Measurements from ENCODE around the gene RELN.
"Not testable (repeated sequence)": the region's sequence is repeated elsewhere in the genome, so short reads cannot be mapped to it uniquely, and the experiment has no call there.

RELN gene

DNA sequence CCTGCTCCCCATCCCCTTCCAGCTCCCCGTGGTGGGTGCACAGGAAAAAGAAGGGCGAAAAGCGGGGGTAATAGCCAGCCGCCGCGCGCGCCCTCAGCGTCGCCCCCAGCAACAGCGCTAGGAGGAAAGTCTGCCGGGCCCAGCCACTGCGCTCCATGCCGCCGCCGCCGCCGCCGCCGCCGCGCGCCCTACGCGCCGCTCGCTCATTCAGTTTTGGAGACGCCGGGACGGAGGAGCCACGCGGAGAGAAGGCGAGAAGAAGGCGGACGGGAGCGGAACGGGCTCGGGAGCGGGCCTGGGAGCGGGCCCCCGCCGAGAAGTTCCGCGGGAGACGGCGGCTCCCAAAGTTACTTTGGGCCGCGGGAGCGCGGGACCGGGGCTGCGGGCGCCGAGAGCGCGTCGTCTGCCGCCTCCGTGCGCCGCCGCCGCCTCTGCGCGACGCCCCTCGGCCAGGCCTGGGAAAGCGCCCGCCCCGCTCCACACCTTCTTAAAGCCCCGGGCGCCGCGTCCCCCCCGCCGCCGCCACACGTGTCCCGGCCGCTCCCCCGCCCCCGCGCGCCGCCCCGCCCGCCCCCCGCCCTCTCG lies at the start of gene RELN:
Gene RELN (minus strand): TSS at position 459 of the 585 bp plus-strand sequence. CDS start 302 bp downstream, at position 157.
- no peak for DNase-seq

DNA sequence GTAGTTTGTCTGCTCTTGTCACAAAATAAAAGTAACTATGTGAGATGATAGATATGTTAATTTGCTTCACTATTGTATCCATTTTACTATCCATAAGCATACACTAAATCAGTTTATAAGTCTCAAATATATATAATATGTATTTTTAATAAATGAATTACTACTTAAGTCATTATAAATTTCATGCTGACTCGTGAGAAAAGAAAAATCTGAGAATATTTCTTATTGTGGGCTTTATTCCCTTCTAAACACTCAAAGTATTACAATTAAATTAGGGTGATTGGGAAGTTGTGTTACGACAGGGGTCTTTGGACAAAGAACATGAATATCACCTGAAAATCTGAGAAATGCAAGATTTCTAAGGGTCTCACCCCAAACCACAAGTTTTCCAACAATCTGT lies 48.7 kb upstream of the RELN start:
- no peak for DNase-seq

DNA sequence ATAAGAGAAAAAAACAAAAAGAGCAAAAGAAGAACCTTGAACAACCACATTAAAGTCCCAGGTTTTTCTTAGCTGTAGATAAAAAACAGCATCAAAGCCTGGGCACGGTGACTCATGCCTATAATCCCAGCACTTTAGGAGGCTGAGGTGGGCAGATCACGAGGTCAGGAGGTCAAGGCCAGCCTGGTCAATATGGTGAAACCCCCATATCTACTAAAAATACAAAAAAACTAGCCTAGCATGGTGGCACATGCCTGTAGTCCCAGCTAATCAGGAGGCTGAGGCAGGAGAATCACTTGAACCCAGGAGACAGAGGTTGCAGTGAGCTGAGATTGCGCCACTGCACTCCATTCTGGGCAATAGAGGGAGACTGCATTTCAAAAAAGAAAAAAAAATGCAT lies 47.4 kb upstream of the RELN start:
- not testable (repeated sequence) for DNase-seq

DNA sequence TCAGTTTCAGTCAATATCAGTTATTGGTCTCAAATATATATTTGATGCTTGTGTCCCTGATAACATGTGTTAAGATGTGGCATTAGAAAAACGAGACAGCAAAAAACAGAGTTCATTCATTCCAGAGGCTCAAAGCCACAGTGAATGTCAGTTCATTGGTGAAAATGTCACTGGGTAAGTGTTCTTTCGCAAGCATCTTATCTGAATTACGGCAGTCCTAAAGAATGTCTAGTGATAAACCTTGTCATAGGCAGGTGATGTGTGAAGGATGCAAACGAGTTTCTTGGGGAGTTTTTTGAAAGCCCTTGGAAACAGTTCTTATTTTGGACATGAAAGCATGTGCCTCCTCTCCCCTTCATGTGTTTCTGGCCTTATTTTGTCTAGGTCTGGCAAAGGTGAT lies 45.9 kb upstream of the RELN start:
- no peak for DNase-seq

DNA sequence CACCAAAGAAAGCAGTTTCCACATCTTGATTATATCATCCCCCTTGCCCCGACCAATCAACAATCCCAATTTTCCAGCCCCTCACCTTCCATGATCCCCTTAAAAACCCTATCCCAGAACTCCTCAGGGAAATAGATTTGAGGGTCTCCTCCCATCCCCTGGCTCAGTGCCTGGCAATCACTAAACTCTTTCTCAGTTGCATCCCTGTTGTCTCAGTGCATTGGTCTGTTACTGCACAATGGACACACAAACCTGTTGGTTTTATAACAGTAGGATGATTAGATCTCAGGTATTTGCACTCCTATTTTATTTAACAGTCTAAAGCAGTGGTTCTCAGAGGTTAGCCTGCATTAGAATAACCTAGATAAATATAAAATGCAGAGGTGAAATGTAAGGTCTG lies 45.2 kb upstream of the RELN start:
- DNase-seq: no peak

DNA sequence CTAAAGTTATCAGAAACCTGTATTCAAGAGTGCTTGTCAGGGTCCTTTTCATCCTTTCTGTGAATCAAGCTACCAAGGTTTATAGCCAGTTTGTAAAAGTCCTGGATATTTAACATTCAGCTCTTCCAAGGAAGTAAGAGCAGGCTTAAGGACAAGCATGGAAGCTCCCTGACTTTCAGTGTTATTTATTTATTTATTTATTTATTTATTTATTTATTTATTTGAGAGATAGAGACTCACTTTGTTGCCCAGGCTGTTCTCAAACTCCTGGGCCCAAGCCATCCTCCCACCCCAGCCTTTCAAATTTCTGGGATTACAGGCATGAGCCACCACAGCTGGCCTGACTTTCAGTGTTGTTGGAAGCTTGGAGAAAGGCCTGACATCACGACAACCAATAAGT lies 44.4 kb upstream of the RELN start:
- no peak for DNase-seq

DNA sequence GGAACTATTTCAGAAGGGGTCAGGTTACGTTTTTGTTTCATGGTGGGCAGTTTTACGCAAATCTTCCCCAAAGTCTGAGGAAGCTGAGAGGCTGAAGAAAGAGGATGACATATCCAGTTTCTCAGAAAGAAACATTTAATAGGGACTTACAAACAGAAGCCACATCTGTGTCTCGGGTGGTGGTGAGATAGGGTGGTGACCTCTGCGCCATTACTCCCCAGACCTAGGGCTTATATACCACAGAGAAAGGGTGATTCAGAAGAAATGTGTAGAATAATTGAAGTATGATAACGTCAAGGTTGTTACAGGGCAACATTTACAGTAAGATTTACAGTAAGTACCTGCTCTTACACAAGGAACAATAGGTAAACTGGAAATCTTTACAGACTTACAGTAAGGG lies 43.0 kb upstream of the RELN start:
- no peak for DNase-seq

DNA sequence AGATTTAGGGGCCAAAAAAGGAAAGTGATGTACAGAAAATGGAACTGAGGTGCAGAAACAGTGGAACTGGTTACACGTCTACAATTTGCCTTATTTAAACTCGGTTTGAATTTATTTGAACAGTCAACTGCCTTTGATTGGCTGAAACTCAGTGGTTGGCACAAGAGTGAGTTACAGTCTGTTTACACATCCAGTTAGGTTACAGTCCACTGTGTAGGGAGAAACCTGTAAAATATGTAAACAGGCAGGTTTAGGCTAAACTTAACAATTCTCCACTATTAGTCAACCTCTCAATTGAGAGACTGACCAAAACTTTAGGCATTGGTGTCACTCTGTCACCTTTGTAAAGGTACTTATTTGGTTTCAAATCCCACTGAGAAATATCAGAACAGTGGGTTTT lies 40.3 kb upstream of the RELN start:
- no peak for DNase-seq

DNA sequence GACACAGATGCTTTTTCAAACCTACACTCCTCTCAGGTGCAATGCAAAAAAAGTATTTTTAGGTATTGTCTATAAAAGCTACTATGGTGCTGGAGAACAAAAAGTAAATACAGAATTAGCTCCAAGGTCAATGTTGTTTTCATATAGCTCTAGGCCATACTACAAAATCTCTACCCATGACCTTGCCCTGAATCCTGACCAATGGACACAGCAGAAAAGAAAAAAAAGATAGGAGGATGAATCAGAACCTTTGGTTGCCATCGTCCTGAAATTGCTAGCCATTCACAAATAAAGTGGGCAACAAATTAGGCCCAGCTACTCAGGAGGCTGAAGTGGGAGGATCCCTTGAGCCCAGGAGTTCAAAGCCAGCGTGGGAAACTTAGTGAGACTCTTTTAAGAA lies 35.2 kb upstream of the RELN start:
- DNase-seq: no peak

DNA sequence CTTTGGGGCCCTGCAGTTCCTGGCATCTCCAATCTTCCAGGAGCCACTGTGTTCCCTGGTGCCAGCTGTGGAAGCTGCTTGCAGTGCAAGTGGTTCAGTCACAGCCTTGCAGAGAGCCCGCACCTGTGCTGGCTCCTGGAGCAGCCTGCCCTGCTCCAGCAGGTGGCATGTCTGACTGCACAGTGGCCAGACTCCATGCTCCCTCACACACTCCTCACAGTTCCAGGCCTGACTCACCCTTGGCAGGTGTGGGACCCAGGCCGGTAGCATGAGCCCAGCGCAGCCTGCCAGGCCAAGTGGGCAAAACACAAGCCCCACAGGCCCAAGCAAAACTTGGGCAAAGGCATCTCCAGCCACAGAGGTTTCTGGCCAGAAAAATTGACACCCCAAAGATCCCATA lies 33.6 kb upstream of the RELN start:
- DNase-seq: no peak

DNA sequence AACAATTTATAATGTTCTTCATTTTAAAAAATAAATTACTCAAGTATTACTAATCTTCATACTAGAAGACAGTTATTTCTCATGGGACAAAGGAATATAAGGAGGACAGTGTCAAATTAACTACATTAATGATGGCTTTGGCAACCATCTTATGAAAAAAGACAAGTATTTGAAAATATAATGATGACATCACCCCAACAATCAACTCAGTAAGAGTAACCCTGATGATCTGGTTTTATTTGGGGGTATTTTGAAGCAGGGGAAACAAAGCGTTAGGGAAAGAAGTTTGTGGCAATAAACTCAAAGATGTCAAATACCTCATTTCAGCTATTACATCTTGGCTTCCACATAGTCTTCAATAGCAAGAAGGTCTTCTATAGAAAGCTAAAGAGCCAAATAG lies 29.0 kb upstream of the RELN start:
- DNase-seq: no peak

DNA sequence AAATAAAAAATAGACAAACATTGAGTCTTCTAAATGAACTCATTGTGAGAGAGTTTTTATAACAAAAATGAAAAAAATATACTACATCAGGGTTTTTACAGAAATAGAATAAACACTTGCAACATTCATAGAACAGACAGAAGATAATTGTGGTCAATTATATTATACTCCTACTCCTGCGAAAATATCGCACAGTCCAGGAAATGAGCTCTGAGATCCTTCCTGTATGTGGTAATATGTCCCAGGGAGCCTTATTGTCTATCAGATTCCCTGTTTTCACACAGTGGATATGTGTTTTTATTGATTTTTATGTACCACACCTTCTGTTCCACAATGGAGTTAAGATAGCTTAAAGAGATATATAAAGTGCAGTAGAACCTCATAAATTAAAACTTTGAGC lies 27.5 kb upstream of the RELN start:
- no peak for DNase-seq

DNA sequence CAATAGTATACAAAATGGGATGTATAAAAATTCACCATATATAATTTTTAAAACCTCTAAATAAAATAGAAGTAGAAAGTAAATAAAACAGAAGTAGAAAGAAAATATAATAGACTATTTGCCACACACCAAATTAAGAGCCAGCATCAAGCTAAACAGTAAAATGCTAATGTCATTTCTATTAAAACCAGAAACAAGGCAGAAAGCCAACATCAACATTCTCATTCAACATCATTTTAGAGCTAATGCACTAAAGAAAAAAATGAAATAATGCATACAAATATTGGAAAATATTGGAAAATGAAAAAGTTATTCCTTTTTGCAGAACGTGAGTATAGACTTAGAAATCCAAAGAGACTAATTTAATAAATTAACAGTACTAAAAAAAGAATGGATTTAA lies 23.4 kb upstream of the RELN start:
- DNase-seq: no peak

DNA sequence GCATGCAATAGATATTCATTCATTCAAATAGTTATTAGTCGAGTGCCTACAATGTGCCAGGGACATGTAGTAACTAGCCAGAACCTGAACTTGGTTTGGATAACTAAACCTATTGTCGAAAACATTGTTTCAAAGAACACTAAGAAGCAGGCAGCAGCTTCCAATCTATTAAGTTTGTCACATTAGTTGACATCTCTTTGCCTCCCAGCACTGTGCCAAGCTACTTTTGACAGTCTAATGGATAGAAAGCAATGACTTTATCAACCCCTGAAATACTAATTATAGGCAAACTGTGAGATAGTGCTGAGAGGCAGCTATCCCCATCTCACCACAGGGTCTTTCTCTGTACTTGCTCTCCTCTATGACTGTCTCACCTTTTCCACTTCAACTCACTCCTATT lies 22.4 kb upstream of the RELN start:
- DNase-seq: no peak

DNA sequence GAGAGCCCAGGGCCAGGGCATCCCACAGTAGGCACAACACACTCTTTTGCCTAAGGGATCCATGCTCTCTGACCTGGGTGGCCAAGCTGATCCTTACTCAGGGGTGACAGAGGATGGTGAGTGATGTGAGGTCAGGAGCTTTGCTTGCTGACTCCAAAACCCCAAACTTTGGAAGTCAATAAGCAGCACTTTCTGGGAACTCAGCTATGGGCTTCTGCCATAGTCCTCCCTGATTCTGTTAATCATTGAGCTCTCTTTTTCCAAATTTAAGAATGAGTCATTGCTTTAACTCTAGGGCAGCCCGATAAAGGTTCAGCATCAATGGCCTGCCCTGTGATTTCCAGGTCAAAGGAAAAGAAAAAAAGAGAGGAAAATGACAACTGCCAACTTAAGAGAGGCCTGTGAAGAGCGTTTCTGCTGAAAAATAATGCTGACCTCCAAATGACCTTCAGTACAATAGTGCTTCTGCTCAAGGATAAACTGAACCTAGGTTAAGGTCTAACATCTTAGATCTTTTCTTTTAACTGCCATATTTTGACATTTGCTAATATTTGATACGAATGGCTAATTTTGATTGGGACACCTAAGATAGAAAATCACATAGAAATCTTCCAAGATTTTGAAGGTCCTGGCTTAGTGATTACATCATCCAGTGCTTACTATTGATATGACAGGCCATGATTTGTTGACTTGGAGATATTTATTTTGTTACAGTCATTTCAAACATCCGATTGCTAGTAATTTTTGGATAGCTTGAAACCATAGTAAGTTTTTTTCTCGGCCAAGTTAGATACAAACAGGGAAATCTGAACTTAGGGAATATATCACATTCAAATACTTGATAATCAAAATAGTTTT lies 20.8 kb upstream of the RELN start:
- no peak for DNase-seq

DNA sequence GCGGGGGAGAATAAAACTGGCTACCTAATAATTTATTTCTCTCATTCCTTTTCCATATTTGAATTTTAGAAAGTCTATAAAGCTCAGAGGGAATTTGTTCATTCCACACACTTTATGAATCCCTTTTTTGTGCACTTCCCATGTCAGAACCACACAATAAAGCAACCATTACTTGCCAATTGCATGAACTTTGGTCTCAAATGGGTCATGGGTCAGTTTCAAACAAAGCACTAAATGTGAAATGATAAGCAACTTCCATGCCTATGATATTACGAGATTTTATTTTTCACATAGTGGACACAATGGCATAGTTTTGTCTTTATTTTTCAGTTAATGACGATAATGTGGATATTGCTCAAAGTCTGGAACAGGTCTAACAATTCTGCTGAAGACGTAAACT lies 18.6 kb upstream of the RELN start:
- DNase-seq: no peak

DNA sequence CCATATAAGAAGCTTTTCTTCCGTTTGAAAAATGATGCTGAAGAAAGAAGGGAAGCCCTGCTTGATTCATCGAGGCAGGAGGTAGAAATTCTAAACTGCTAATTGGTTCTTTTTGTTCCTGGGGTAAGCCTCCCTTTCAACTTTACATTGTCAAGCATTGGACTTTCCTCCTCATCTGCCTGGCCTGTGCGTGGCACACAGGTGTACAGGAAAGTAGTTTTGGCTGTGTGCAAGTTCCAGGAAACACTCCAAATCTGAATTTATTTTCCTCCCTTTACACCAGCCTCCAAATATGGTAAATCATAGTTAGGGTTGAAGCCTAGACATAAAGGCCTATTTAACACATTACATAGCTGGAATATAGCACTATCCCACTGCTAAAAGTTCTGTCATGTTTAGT lies 18.2 kb upstream of the RELN start:
- DNase-seq: no peak

DNA sequence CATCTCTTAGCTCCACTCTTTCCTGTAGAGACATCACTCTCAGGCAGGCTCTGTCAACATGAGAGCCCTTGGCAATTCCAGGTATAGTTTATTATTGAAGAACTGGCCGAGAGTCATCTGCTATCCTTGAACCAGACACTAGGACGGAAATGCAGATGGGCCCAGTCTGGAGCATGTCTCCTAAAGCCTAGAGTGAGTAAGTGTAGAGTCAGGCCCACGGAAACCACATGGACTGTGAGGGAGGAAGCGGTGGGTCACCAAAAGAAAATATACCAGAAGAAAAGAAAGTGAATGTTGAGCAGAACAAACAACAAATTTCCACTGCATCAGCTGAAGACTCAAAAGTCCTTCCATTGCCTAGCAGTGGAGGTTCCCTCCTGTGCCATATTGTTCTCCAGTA lies 15.7 kb upstream of the RELN start:
- DNase-seq: no peak

DNA sequence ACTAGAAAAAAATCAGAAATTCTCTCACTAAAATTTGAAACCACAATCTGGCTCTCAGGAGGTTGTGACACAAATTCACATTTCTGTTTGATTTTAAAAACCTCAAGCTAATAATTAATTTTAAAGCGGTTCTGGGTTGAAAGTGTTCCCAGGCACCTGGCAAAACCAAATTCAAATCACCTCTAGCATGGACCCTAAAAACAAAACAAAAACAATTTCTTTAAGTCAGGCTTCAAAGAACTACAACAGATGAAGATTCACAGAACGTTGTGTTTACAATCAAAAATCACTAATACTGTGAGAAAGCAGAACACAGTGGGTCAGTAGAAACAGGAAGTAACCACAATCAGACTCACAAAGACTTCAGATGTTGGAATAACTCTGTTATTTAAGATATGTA lies 7.2 kb upstream of the RELN start:
- DNase-seq: no peak

DNA sequence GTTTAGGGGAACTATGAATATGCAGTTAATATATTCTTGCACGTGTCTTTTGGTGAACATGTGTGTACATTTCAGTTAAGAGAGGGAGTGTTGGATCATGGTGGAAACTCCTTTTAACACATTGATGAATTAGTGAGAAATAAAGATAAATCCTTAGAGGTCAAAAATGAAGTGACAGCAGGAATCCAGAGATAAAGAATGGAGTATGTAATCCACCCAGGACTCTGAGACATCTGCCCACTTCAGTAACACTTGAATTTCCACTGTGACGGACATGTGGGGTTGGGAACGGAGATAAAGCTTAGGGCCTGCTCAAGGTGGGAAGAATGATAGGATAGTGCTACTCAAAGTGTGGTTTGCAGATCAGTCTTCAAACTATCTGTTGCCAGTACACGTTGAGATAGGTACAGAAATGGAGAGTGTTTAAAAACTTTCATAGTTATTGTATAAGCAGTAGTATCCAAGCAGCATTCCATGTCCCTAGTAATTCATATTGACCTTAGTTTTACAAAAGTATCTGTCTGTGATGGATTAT lies 6.6 kb upstream of the RELN start:
- no peak for DNase-seq

DNA sequence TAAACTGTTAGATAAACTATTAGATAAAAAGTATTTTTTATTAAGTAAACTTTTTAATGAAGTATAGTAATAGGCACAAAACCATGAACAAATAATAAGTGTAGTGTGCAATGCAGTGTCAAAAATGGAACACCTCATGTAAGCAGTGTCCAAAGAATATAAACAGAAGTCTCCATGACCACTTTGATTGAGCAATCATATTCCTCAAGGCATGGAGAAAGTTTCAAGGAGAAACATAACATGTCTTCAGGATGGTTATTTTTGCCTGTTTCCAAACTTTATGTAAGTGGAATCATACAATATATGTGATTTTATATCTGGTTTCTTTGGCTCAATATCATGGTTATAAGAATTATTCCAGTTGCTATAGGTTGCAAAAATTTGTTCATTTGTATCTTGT lies 6.1 kb upstream of the RELN start:
- no peak for DNase-seq

DNA sequence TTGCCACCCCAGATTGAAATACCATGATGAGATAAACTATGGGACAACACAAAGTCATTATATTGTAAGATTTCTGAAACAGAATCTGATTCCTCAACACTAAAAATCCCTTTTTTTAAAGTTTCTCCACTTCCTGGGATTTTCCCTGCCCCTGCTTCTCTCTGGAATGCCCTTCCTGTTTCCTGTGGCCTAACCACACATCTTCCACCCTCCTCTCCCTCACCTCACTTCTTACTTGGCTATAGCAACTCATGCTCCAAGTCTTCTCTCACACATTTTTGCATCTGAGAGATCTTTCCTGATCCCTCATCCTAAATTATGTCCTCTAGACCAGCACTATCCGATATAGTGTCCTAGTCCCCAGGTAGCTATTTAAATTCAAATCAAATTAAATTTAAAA lies 4.1 kb upstream of the RELN start:
- DNase-seq: no peak

DNA sequence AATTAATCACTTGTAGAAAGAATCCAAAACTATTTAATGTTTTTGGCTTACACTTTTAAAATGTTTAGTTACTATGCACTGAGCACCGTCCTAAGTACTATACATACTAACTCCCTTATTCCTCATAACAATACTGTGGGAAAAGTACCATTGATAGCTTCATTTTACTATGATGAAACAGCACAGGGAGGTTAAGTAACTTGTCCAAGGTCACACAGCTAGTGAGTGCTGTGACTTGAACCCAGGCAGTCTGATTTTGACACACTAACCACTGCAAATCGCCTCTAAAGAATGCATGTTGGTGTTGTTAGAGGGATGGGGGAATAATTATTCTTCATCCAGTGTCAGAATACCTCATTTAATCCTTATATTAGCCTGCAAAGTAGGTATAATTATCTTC lies 1.9 kb upstream of the RELN start:
- DNase-seq: no peak

DNA sequence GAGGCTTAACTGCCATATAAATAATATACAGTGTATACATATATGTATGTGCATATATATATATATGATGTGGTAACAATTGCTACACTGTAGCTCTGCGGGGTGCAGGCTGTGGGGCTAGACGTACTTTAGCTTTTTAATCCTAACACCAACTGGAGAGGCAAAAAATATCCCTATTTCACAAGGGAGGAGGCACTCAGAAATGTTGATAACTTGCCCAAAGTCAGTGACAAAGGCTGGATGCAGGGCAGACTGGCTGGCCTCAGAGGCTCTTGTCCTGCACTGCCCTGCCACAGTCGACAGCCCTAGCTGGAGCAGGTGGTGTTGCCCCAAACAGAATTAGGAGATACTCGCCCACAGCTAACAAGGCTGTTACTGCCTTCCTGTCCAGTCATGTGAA lies 1.5 kb upstream of the RELN start:
- DNase-seq: no peak

All from activated CD8-positive, alpha-beta memory T cell treated with anti-CD3 and anti-CD28 coated beads for 24 hours (primary cell).